ENCODE measurements around the gene OSTC.
A peak's percentile ranks its signal among the peaks of the same experiment; 100 is the strongest.

The OSTC gene

GRCh38 chr4:108650212-108651013, at the start of gene OSTC:
Gene OSTC, plus strand, starts transcription at chr4:108650599. Its CDS starts 57 bp downstream, at chr4:108650656.
- DNase-seq, result peak; percentile 86

GRCh38 chr4:108601106-108601505, 49.3 kb upstream of the OSTC start:
- DNase-seq, result no peak

- DNase-seq, result no peak
Observed at GRCh38 chr4:108601532-108601931, 48.9 kb upstream of the OSTC start.

GRCh38 chr4:108602163-108602562, 48.2 kb upstream of the OSTC start:
- DNase-seq, result no peak

GRCh38 chr4:108607079-108607815, 43.2 kb upstream of the OSTC start:
- DNase-seq, result no peak

GRCh38 chr4:108611365-108611764, 39.0 kb upstream of the OSTC start:
- no peak for DNase-seq

- DNase-seq, result no peak
Observed at GRCh38 chr4:108612365-108612764, 38.0 kb upstream of the OSTC start.

GRCh38 chr4:108619372-108620100, 30.9 kb upstream of the OSTC start:
- DNase-seq, result no peak

- peak; percentile 92 for DNase-seq
Observed at GRCh38 chr4:108620101-108620932, 30.1 kb upstream of the OSTC start, which contains the start of gene RPL34. Gene RPL34, plus strand, starts transcription at chr4:108620576. Its CDS starts 1,384 bp downstream, at chr4:108621960.

GRCh38 chr4:108620933-108621905, 29.2 kb upstream of the OSTC start:
- no peak for DNase-seq

GRCh38 chr4:108622022-108622421, 28.4 kb upstream of the OSTC start:
- DNase-seq, result no peak

GRCh38 chr4:108622828-108623227, 27.6 kb upstream of the OSTC start:
- DNase-seq, result no peak

- DNase-seq, result no peak
Observed at GRCh38 chr4:108624263-108625056, 25.9 kb upstream of the OSTC start.

GRCh38 chr4:108626056-108626455, 24.3 kb upstream of the OSTC start:
- no peak for DNase-seq

GRCh38 chr4:108628411-108628810, 22.0 kb upstream of the OSTC start:
- no peak for DNase-seq

GRCh38 chr4:108635070-108635655, 15.2 kb upstream of the OSTC start:
- no peak for DNase-seq

- no peak for DNase-seq
Observed at GRCh38 chr4:108636246-108636645, 14.2 kb upstream of the OSTC start.

- DNase-seq, result no peak
Observed at GRCh38 chr4:108637856-108638255, 12.5 kb upstream of the OSTC start.

- DNase-seq, result peak; percentile 50
Observed at GRCh38 chr4:108644237-108644636, 6.2 kb upstream of the OSTC start.

GRCh38 chr4:108646706-108647105, 3.7 kb upstream of the OSTC start:
- DNase-seq, result no peak

Data from NCI-H226 (cell line).